ENCODE measurements around the gene ALDH3B1.

The ALDH3B1 gene

DNA sequence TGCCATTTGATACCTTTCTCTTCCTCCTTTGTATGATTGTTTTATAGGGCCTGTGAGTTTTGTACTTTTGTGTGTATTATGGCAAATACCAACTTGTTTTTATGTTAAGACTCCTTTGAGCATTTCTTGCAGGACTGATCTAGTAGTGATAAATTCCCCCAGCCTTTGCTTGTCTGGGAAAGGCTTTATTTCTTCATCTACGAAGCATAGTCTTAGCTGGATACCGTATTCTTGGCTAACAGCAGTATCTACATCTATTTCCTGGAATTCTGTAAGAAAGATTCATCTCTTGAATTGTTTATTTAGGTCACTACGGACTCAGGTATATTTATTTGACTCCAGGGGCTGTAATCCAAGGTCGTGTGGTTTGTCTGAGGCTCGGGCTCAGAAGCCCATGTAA is 14.4 kb downstream of the ALDH3B1 start:
- no peaks in the 10 kb centered on the region for H3K4me1 ChIP-seq (ENCODE audit: control insufficient read depth, insufficient read depth, low read length)
- ChIA-PET POLR2A (interaction anchor here (1.0 to 1.3 kb wide), 2 partner anchors 14 to 16 kb away, joined by 3 to 4 read pairs; partner anchors contain the start of gene ALDH3B1), CTCF (interaction anchor here (0.6 kb wide), 1 partner anchor 86 kb away, joined by 3 read pairs; no protein-coding TSS in a partner anchor)
- no peak overlapping the region for H3K27ac ChIP-seq (ENCODE audit: extremely low read depth, low read depth, low read length)
- H3K4me3 ChIP-seq (ENCODE audit: low read depth, low read length), result no peak overlapping the region
- TF ChIP-seq SETDB1 (IDR thresholded peaks at IDR 0.05; ENCODE audit: insufficient read length, low read length), result peak; percentile 96
- TF ChIP-seq ZNF677 (tag by site-specific recombination; IDR thresholded peaks at IDR 0.05), result 0 out of 2 replicates have a peak, but pooled peaks have one; percentile 19
- TF ChIP-seq, protein P1, sequence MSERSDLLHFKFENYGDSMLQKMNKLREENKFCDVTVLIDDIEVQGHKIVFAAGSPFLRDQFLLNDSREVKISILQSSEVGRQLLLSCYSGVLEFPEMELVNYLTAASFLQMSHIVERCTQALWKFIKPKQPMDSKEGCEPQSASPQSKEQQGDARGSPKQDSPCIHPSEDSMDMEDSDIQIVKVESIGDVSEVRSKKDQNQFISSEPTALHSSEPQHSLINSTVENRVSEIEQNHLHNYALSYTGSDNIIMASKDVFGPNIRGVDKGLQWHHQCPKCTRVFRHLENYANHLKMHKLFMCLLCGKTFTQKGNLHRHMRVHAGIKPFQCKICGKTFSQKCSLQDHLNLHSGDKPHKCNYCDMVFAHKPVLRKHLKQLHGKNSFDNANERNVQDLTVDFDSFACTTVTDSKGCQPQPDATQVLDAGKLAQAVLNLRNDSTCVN (tag by site-specific recombination; optimal IDR thresholded peaks at IDR 0.05), result no peak
- TF ChIP-seq KLF16 (tag by site-specific recombination; IDR thresholded peaks at IDR 0.05), result no peak
- no peaks in the 10 kb centered on the region for H3K9me3 ChIP-seq (ENCODE audit: control insufficient read depth, insufficient read depth, low read depth, low read length)
- H3K36me3 ChIP-seq (ENCODE audit: control insufficient read depth in 2 of 2, insufficient read depth in 1 of 2, low read length in 2 of 2), result peaks cover 0 to 18% of the 10 kb centered on the region in 2 experiments; a peak in 1 of 3 replicates

DNA sequence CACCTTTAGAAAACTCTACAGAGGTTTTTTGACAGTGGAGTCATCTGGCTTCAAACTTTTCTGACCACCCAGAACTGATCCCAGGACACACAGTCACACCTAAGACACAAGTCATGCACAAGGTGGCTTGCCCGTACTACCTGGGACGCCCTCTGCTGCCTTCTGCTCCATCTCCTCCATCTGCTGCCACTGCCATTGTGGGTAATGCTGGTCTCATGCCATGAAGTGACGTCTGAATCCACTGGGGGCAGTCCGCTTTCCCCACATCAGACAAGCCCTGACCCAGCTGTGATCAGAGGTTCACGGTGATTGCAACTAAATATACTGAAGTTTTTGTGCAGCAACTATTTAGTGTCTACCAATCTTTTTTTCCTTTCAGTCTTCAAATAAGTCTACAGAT is 14.9 kb downstream of the ALDH3B1 start:
- ChIA-PET POLR2A (interaction anchor here (1.0 to 1.3 kb wide), 2 partner anchors 15 kb away, joined by 3 to 4 read pairs; partner anchors contain the start of gene ALDH3B1), CTCF (interaction anchor here (0.6 kb wide), 1 partner anchor 291 kb away, joined by 3 read pairs; no protein-coding TSS in a partner anchor)
- no peak overlapping the region for H3K27ac ChIP-seq (ENCODE audit: extremely low read depth, low read depth, low read length)
- TF ChIP-seq, protein P2, sequence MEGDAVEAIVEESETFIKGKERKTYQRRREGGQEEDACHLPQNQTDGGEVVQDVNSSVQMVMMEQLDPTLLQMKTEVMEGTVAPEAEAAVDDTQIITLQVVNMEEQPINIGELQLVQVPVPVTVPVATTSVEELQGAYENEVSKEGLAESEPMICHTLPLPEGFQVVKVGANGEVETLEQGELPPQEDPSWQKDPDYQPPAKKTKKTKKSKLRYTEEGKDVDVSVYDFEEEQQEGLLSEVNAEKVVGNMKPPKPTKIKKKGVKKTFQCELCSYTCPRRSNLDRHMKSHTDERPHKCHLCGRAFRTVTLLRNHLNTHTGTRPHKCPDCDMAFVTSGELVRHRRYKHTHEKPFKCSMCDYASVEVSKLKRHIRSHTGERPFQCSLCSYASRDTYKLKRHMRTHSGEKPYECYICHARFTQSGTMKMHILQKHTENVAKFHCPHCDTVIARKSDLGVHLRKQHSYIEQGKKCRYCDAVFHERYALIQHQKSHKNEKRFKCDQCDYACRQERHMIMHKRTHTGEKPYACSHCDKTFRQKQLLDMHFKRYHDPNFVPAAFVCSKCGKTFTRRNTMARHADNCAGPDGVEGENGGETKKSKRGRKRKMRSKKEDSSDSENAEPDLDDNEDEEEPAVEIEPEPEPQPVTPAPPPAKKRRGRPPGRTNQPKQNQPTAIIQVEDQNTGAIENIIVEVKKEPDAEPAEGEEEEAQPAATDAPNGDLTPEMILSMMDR (tag by site-specific recombination; IDR thresholded peaks at IDR 0.05), result peak; percentile 32; the same call in 1 of the 2 replicates
- no peak for TF ChIP-seq ZNF555 (tag by site-specific recombination; conservative IDR thresholded peaks at IDR 0.05)
- TF ChIP-seq, protein P3, sequence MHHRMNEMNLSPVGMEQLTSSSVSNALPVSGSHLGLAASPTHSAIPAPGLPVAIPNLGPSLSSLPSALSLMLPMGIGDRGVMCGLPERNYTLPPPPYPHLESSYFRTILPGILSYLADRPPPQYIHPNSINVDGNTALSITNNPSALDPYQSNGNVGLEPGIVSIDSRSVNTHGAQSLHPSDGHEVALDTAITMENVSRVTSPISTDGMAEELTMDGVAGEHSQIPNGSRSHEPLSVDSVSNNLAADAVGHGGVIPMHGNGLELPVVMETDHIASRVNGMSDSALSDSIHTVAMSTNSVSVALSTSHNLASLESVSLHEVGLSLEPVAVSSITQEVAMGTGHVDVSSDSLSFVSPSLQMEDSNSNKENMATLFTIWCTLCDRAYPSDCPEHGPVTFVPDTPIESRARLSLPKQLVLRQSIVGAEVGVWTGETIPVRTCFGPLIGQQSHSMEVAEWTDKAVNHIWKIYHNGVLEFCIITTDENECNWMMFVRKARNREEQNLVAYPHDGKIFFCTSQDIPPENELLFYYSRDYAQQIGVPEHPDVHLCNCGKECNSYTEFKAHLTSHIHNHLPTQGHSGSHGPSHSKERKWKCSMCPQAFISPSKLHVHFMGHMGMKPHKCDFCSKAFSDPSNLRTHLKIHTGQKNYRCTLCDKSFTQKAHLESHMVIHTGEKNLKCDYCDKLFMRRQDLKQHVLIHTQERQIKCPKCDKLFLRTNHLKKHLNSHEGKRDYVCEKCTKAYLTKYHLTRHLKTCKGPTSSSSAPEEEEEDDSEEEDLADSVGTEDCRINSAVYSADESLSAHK (tag by site-specific recombination; IDR thresholded peaks at IDR 0.05), result no peak
- TF ChIP-seq ZNF791 (tag by site-specific recombination; IDR thresholded peaks at IDR 0.05), result no peak
- TF ChIP-seq, protein P4, sequence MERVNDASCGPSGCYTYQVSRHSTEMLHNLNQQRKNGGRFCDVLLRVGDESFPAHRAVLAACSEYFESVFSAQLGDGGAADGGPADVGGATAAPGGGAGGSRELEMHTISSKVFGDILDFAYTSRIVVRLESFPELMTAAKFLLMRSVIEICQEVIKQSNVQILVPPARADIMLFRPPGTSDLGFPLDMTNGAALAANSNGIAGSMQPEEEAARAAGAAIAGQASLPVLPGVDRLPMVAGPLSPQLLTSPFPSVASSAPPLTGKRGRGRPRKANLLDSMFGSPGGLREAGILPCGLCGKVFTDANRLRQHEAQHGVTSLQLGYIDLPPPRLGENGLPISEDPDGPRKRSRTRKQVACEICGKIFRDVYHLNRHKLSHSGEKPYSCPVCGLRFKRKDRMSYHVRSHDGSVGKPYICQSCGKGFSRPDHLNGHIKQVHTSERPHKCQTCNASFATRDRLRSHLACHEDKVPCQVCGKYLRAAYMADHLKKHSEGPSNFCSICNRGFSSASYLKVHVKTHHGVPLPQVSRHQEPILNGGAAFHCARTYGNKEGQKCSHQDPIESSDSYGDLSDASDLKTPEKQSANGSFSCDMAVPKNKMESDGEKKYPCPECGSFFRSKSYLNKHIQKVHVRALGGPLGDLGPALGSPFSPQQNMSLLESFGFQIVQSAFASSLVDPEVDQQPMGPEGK (tag by site-specific recombination; IDR thresholded peaks at IDR 0.05), result no peak
- TF ChIP-seq, protein P5, sequence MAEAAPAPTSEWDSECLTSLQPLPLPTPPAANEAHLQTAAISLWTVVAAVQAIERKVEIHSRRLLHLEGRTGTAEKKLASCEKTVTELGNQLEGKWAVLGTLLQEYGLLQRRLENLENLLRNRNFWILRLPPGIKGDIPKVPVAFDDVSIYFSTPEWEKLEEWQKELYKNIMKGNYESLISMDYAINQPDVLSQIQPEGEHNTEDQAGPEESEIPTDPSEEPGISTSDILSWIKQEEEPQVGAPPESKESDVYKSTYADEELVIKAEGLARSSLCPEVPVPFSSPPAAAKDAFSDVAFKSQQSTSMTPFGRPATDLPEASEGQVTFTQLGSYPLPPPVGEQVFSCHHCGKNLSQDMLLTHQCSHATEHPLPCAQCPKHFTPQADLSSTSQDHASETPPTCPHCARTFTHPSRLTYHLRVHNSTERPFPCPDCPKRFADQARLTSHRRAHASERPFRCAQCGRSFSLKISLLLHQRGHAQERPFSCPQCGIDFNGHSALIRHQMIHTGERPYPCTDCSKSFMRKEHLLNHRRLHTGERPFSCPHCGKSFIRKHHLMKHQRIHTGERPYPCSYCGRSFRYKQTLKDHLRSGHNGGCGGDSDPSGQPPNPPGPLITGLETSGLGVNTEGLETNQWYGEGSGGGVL (tag by site-specific recombination; IDR thresholded peaks at IDR 0.05), result no peak
- TF ChIP-seq, protein P6, sequence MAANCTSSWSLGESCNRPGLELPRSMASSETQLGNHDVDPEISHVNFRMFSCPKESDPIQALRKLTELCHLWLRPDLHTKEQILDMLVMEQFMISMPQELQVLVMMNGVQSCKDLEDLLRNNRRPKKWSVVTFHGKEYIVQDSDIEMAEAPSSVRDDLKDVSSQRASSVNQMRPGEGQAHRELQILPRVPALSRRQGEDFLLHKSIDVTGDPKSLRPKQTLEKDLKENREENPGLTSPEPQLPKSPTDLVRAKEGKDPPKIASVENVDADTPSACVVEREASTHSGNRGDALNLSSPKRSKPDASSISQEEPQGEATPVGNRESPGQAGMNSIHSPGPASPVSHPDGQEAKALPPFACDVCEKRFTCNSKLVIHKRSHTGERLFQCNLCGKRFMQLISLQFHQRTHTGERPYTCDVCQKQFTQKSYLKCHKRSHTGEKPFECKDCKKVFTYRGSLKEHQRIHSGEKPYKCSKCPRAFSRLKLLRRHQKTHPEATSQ (tag by site-specific recombination; IDR thresholded peaks at IDR 0.05), result no peak
- no peak for TF ChIP-seq ZNF701 (tag by site-specific recombination; IDR thresholded peaks at IDR 0.05)
- no peaks in the 10 kb centered on the region for H3K4me1 ChIP-seq (ENCODE audit: control insufficient read depth, insufficient read depth, low read length)
- H3K36me3 ChIP-seq (ENCODE audit: control insufficient read depth in 2 of 2, insufficient read depth in 1 of 2, low read length in 2 of 2), result peaks cover 0 to 18% of the 10 kb centered on the region in 2 experiments; a peak in 1 of 3 replicates
- H3K4me3 ChIP-seq (ENCODE audit: low read depth, low read length), result no peak overlapping the region
- no peaks in the 10 kb centered on the region for H3K9me3 ChIP-seq (ENCODE audit: control insufficient read depth, insufficient read depth, low read depth, low read length)
